HEK293 (cell line): ENCODE results near the gene SYT4.

ENCODE experiments used
- CTCF ChIA-PET: fragments of 350-600 bp; formaldehyde crosslinking; extraction: SDS; loops from one replicate; lab custom pipeline; 2021; ENCODE audit warnings: antibody characterized with exemption; lab: Yijun Ruan, JAX
- POLR2A ChIA-PET: fragments of 300-600 bp; formaldehyde crosslinking; extraction: SDS; loops from one replicate; lab custom pipeline; 2020; ENCODE audit warnings: antibody characterized with exemption, inconsistent platforms; lab: Yijun Ruan, JAX
- H3K27ac ChIP-seq: fragments of 200-500 bp; sonication (Bioruptor generic); 2 replicates; pipeline ENCODE4 v1.5.1; 2014; ENCODE audit warnings: low read depth, low read length, control low read depth, inconsistent platforms; ENCODE audit errors: extremely low read depth
- H3K36me3 ChIP-seq, 2 experiments: fragments of 200-500 bp in 1 of 2; sonication (Bioruptor generic) in 1 of 2; 1 replicate in 1 of 2; 2 replicates in 1 of 2; pipeline ENCODE4 v1.5.1; 2014 to 2017; ENCODE audit warnings: inconsistent platforms in 2 of 2, low read length in 2 of 2; ENCODE audit not compliant: control insufficient read depth in 2 of 2, insufficient read depth in 1 of 2
- H3K4me1 ChIP-seq: fragments of 200-500 bp; sonication (Bioruptor generic); 2 replicates; pipeline ENCODE4 v1.5.1; 2014; ENCODE audit warnings: mild to moderate bottlenecking, low read length, inconsistent platforms; ENCODE audit not compliant: control insufficient read depth, insufficient read depth
- H3K4me3 ChIP-seq: 2 replicates; pipeline ENCODE4 v1.5.1; 2011; ENCODE audit warnings: low read depth, mild to moderate bottlenecking, control low read depth, low read length, moderate library complexity
- H3K9me3 ChIP-seq: fragments of 200-500 bp; sonication (Bioruptor generic); 2 replicates; pipeline ENCODE4 v1.5.1; 2014; ENCODE audit warnings: low read depth, low read length, inconsistent platforms; ENCODE audit not compliant: control insufficient read depth, insufficient read depth
- GFI1B ChIP-seq: fragments of 450-650 bp; formaldehyde crosslinking; IDR thresholded peaks from 2 replicates; pipeline ENCODE4 v1.5.1; 2016; ENCODE audit warnings: missing biosample characterization, missing genetic modification characterization
- GLIS1 ChIP-seq: fragments of 450-650 bp; formaldehyde crosslinking; IDR thresholded peaks from 2 replicates; pipeline ENCODE4 v1.5.1; 2016; ENCODE audit warnings: missing biosample characterization, missing genetic modification characterization
- GLIS2 ChIP-seq: fragments of 450-650 bp; formaldehyde crosslinking; IDR thresholded peaks from 2 replicates; pipeline ENCODE4 v1.5.1; 2016; ENCODE audit warnings: missing biosample characterization, missing genetic modification characterization
- HOXA7 ChIP-seq: sonication (generic); formaldehyde crosslinking; IDR thresholded peaks from 2 replicates; pipeline ENCODE4 v1.8.1; 2022; ENCODE audit warnings: missing genetic modification reagents, borderline replicate concordance
- RBAK ChIP-seq: fragments of 450-650 bp; formaldehyde crosslinking; IDR thresholded peaks from 2 replicates; pipeline ENCODE4 v1.5.1; 2016; ENCODE audit warnings: missing biosample characterization, missing genetic modification characterization
- SP3 ChIP-seq: fragments of 450-650 bp; formaldehyde crosslinking; IDR thresholded peaks from 2 replicates; pipeline ENCODE4 v1.5.1; 2016; ENCODE audit warnings: missing biosample characterization, missing genetic modification characterization
- ZNF16 ChIP-seq: fragments of 450-650 bp; formaldehyde crosslinking; IDR thresholded peaks from 2 replicates; pipeline ENCODE4 v1.5.1; 2016; ENCODE audit warnings: low read depth, missing biosample characterization, missing genetic modification characterization
- ZNF2 ChIP-seq: fragments of 450-650 bp; formaldehyde crosslinking; IDR thresholded peaks from 2 replicates; pipeline ENCODE4 v1.5.1; 2016; ENCODE audit warnings: missing biosample characterization, missing genetic modification characterization
- ZNF214 ChIP-seq: fragments of 450-650 bp; formaldehyde crosslinking; IDR thresholded peaks from 2 replicates; pipeline ENCODE4 v1.5.1; 2017; ENCODE audit warnings: missing biosample characterization, mild to moderate bottlenecking, missing genetic modification characterization, borderline replicate concordance
- ZNF548 ChIP-seq: fragments of 450-650 bp; formaldehyde crosslinking; IDR thresholded peaks from 2 replicates; pipeline ENCODE4 v1.5.1; 2016; ENCODE audit warnings: missing biosample characterization, missing genetic modification characterization
- ZNF660 ChIP-seq: fragments of 450-650 bp; IDR thresholded peaks from 2 replicates; pipeline ENCODE4 v1.5.1; 2018; ENCODE audit warnings: missing biosample characterization, mild to moderate bottlenecking, missing genetic modification characterization
- ZNF677 ChIP-seq: fragments of 450-650 bp; IDR thresholded peaks from 2 replicates; pipeline ENCODE4 v1.5.0; 2018; ENCODE audit warnings: missing biosample characterization, mild to moderate bottlenecking, missing genetic modification characterization, moderate library complexity
- ZNF843 ChIP-seq: fragments of 450-650 bp; formaldehyde crosslinking; IDR thresholded peaks from 2 replicates; pipeline ENCODE4 v1.5.1; 2016; ENCODE audit warnings: missing biosample characterization, missing genetic modification characterization
- TF ChIP-seq, protein P1 (sequence below): fragments of 450-650 bp; formaldehyde crosslinking; IDR thresholded peaks from 2 replicates; pipeline ENCODE4 v1.5.1; 2016; ENCODE audit warnings: missing biosample characterization, missing genetic modification characterization
- TF ChIP-seq, protein P2 (sequence below): fragments of 450-650 bp; formaldehyde crosslinking; IDR thresholded peaks from 2 replicates; pipeline ENCODE4 v1.5.1; 2017; ENCODE audit warnings: missing biosample characterization, missing genetic modification characterization
- TF ChIP-seq, protein P3 (sequence below): fragments of 450-650 bp; formaldehyde crosslinking; IDR thresholded peaks from 2 replicates; pipeline ENCODE4 v1.5.1; 2017; ENCODE audit warnings: missing biosample characterization, missing genetic modification characterization
- TF ChIP-seq, protein P4 (sequence below): fragments of 450-650 bp; formaldehyde crosslinking; IDR thresholded peaks from 2 replicates; pipeline ENCODE4 v1.5.1; 2016; ENCODE audit warnings: missing biosample characterization, missing genetic modification characterization, borderline replicate concordance
- TF ChIP-seq, protein P5 (sequence below): fragments of 450-650 bp; formaldehyde crosslinking; IDR thresholded peaks from 2 replicates; pipeline ENCODE4 v1.5.1; 2016; ENCODE audit warnings: missing biosample characterization, missing genetic modification characterization

The SYT4 gene

DNA sequence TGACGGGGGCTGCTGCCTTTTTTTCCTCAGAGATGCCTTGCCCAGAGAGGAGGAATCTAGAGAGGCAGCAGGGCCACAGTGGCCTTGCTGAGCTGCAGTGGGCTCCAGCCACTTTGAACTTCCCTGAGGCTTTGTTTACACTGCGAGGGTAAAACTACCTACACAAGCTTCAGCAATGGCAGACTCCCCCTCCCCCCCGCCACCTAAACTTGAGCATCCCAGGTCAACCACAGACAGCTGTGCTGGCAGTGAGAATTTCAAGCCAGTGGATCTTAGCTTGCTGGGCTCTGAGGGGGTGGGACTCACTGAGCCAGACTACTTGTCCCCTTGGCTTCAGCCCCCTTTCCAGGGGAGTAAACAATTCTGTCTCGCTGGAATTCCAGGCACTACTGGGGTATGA lies 11.8 kb downstream of the SYT4 start:
- TF ChIP-seq HOXA7 (CRISPR knock-in tag) (no peak), GFI1B (tag by site-specific recombination) (no peak), SP3 (tag by site-specific recombination) (no peak), GLIS1 (tag by site-specific recombination) (no peak), ZNF16 (tag by site-specific recombination) (no peak), ZNF677 (tag by site-specific recombination) (no peak), ZNF843 (tag by site-specific recombination) (no peak), ZNF548 (tag by site-specific recombination) (no peak), GLIS2 (tag by site-specific recombination) (no peak)
- TF ChIP-seq, protein P1, sequence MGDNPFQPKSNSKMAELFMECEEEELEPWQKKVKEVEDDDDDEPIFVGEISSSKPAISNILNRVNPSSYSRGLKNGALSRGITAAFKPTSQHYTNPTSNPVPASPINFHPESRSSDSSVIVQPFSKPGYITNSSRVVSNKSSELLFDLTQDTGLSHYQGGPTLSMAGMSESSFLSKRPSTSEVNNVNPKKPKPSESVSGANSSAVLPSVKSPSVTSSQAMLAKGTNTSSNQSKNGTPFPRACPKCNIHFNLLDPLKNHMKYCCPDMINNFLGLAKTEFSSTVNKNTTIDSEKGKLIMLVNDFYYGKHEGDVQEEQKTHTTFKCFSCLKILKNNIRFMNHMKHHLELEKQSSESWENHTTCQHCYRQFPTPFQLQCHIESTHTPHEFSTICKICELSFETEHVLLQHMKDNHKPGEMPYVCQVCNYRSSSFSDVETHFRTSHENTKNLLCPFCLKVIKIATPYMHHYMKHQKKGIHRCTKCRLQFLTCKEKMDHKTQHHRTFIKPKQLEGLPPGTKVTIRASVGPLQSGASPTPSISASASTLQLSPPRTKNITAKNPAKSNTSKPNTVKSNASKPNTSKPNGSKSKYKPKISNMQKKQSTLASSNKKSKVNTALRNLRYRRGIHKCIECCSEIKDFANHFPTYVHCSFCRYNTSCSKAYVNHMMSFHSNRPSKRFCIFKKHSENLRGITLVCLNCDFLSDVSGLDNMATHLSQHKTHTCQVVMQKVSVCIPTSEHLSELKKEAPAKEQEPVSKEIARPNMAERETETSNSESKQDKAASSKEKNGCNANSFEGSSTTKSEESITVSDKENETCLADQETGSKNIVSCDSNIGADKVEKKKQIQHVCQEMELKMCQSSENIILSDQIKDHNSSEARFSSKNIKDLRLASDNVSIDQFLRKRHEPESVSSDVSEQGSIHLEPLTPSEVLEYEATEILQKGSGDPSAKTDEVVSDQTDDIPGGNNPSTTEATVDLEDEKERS, result no peak
- Histone ChIP-seq H3K4me3 (no peak overlapping the region), H3K36me3 (no peaks in the 10 kb centered on the region), H3K27ac (no peak overlapping the region), H3K9me3 (no peaks in the 10 kb centered on the region), H3K4me1 (no peaks in the 10 kb centered on the region)
- CTCF ChIA-PET, result interaction anchor here (0.5 to 0.7 kb wide), 2 partner anchors 138 to 1512 kb away, joined by 3 read pairs; no protein-coding TSS in a partner anchor
- POLR2A ChIA-PET, result no interaction called here

DNA sequence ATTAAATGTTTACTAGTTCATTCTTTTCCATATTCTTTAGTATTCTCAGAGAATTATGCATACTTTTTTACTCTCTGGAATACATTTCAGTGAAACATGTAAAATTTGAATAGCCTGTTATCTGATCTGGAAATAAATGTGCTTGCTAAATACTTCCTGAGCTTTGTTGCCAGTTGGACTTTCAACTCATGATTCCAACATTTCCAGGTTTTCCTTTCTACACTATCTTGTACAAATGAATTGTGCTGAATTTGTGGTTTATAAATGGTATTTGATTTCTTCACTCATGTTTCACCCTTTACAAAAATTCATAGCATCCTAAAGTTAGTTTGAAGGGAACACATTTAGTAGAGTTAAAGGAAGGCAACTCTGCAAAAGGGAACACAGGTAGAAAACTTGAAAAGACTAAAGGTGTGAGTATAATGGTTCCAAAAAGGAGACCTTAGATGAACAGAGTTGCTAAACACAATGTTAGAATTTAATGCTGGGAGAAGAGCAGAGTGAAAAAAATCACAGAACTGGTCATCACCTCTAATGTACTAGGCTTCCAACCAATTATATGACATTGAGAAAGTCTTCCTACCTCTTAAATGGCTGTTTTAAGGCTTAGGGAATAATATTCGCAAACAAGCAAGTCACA lies 28.6 kb downstream of the SYT4 start:
- TF ChIP-seq RBAK, result no peak
- TF ChIP-seq, protein P2, sequence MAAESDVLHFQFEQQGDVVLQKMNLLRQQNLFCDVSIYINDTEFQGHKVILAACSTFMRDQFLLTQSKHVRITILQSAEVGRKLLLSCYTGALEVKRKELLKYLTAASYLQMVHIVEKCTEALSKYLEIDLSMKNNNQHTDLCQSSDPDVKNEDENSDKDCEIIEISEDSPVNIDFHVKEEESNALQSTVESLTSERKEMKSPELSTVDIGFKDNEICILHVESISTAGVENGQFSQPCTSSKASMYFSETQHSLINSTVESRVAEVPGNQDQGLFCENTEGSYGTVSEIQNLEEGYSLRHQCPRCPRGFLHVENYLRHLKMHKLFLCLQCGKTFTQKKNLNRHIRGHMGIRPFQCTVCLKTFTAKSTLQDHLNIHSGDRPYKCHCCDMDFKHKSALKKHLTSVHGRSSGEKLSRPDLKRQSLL (tag by site-specific recombination), result no peak
- TF ChIP-seq, protein P3, sequence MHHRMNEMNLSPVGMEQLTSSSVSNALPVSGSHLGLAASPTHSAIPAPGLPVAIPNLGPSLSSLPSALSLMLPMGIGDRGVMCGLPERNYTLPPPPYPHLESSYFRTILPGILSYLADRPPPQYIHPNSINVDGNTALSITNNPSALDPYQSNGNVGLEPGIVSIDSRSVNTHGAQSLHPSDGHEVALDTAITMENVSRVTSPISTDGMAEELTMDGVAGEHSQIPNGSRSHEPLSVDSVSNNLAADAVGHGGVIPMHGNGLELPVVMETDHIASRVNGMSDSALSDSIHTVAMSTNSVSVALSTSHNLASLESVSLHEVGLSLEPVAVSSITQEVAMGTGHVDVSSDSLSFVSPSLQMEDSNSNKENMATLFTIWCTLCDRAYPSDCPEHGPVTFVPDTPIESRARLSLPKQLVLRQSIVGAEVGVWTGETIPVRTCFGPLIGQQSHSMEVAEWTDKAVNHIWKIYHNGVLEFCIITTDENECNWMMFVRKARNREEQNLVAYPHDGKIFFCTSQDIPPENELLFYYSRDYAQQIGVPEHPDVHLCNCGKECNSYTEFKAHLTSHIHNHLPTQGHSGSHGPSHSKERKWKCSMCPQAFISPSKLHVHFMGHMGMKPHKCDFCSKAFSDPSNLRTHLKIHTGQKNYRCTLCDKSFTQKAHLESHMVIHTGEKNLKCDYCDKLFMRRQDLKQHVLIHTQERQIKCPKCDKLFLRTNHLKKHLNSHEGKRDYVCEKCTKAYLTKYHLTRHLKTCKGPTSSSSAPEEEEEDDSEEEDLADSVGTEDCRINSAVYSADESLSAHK (tag by site-specific recombination), result no peak
- TF ChIP-seq, protein P4, sequence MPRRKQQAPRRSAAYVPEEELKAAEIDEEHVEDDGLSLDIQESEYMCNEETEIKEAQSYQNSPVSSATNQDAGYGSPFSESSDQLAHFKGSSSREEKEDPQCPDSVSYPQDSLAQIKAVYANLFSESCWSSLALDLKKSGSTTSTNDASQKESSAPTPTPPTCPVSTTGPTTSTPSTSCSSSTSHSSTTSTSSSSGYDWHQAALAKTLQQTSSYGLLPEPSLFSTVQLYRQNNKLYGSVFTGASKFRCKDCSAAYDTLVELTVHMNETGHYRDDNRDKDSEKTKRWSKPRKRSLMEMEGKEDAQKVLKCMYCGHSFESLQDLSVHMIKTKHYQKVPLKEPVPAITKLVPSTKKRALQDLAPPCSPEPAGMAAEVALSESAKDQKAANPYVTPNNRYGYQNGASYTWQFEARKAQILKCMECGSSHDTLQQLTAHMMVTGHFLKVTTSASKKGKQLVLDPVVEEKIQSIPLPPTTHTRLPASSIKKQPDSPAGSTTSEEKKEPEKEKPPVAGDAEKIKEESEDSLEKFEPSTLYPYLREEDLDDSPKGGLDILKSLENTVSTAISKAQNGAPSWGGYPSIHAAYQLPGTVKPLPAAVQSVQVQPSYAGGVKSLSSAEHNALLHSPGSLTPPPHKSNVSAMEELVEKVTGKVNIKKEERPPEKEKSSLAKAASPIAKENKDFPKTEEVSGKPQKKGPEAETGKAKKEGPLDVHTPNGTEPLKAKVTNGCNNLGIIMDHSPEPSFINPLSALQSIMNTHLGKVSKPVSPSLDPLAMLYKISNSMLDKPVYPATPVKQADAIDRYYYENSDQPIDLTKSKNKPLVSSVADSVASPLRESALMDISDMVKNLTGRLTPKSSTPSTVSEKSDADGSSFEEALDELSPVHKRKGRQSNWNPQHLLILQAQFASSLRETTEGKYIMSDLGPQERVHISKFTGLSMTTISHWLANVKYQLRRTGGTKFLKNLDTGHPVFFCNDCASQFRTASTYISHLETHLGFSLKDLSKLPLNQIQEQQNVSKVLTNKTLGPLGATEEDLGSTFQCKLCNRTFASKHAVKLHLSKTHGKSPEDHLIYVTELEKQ, result no peak
- no peak for TF ChIP-seq ZNF214
- no peak for TF ChIP-seq ZNF660 (tag by site-specific recombination)
- TF ChIP-seq, protein P5, sequence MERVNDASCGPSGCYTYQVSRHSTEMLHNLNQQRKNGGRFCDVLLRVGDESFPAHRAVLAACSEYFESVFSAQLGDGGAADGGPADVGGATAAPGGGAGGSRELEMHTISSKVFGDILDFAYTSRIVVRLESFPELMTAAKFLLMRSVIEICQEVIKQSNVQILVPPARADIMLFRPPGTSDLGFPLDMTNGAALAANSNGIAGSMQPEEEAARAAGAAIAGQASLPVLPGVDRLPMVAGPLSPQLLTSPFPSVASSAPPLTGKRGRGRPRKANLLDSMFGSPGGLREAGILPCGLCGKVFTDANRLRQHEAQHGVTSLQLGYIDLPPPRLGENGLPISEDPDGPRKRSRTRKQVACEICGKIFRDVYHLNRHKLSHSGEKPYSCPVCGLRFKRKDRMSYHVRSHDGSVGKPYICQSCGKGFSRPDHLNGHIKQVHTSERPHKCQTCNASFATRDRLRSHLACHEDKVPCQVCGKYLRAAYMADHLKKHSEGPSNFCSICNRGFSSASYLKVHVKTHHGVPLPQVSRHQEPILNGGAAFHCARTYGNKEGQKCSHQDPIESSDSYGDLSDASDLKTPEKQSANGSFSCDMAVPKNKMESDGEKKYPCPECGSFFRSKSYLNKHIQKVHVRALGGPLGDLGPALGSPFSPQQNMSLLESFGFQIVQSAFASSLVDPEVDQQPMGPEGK (tag by site-specific recombination), result no peak
- TF ChIP-seq ZNF2 (tag by site-specific recombination), result no peak
- TF ChIP-seq, all 188 proteins: peak for 0
- Histone ChIP-seq H3K4me1 (no peaks in the 10 kb centered on the region), H3K36me3 (no peaks in the 10 kb centered on the region), H3K4me3 (no peak overlapping the region), H3K27ac (no peak overlapping the region), H3K9me3 (no peaks in the 10 kb centered on the region)
- CTCF ChIA-PET, result interaction anchor here (0.6 kb wide), 2 partner anchors 14 to 950 kb away, joined by 3 read pairs; no protein-coding TSS in a partner anchor
- POLR2A ChIA-PET, result no interaction called here
